GM12878 (cell line): ENCODE measurements around the gene OLFM1. TPM values are rescaled to one million over a fixed set of nuclear protein-coding genes. Genes with fewer than 3 reads are reported as not detected.

ENCODE experiments used
- ATAC-seq: fragments of 200-7000 bp; cut with Tn5 transposase; 3 replicates; pipeline ENCODE4 v1.9.1; 2020; ENCODE audit warnings: mild to moderate bottlenecking, moderate library complexity
- BruUV-seq: library from RNA; stranded (reverse); fragments of 400-500 nt; replicated peaks from 2 replicates; lab custom pipeline; 2021; lab: Mats Ljungman, UMichigan
- CTCF ChIA-PET: fragments of 300-600 bp; sonication (Branson Sonifier 250); formaldehyde crosslinking; extraction: SDS; loops from one replicate; lab custom pipeline; 2021; ENCODE audit warnings: inconsistent platforms; lab: Yijun Ruan, JAX
- POLR2A ChIA-PET: fragments of 350-600 bp; formaldehyde crosslinking; extraction: SDS; loops from one replicate; lab custom pipeline; 2021; ENCODE audit warnings: inconsistent platforms; lab: Charles Lee
- RAD21 ChIA-PET: fragments of 300-600 bp; sonication (Branson Sonifier 250); formaldehyde crosslinking; loops from one replicate; lab custom pipeline; 2023; ENCODE audit warnings: antibody characterized with exemption; ENCODE audit not compliant: unreplicated experiment; lab: Charles Lee
- SMC1A ChIA-PET: fragments of 300-600 bp; sonication (Branson Sonifier 250); formaldehyde crosslinking; loops from one replicate; lab custom pipeline; 2023; ENCODE audit not compliant: unreplicated experiment, uncharacterized antibody; lab: Charles Lee
- DNase-seq: peaks from one replicate; pipeline ENCODE4 v3.0.0-alpha.2; 2011; ENCODE audit warnings: low read depth, low spot score
- FAIRE-seq: peaks from 3 replicates; lab custom pipeline; 2011; peaks lifted over from hg19 to GRCh38; lab: Jason Lieb, UNC
- H2AFZ ChIP-seq: 2 replicates; pipeline ENCODE4 v1.6.0; 2011; ENCODE audit warnings: low read depth, low read length, control low read depth; ENCODE audit not compliant: control insufficient read depth
- H3K27ac ChIP-seq: 2 replicates; pipeline ENCODE4 v1.5.1; 2011; ENCODE audit warnings: control low read depth; ENCODE audit not compliant: control insufficient read depth, insufficient read depth
- H3K27me3 ChIP-seq, 2 experiments: replicated peaks in 1 of 2; 2 replicates each; pipeline versions ENCODE4 v1.6.0 to v1.6.1; 2011; ENCODE audit warnings: low read length in 1 of 2; ENCODE audit not compliant: control insufficient read depth in 2 of 2, insufficient read depth in 2 of 2
- H3K36me3 ChIP-seq, 2 experiments: 2 replicates each; pipeline ENCODE4 v1.5.1; 2011; ENCODE audit warnings: low read length in 1 of 2; ENCODE audit not compliant: control insufficient read depth in 2 of 2, insufficient read depth in 2 of 2
- H3K4me1 ChIP-seq: 2 replicates; pipeline ENCODE4 v1.6.1; 2011; ENCODE audit warnings: mild to moderate bottlenecking, low read length, moderate library complexity, mixed read lengths; ENCODE audit not compliant: control insufficient read depth, insufficient read depth
- H3K4me2 ChIP-seq: 2 replicates; pipeline ENCODE4 v1.6.0; 2011; ENCODE audit warnings: control low read depth; ENCODE audit not compliant: control insufficient read depth, insufficient read depth
- H3K4me3 ChIP-seq: fragments of 200-600 bp; sonication (generic); 2 replicates; pipeline ENCODE4 v1.5.1; 2016
- H3K79me2 ChIP-seq: 2 replicates; pipeline ENCODE4 v1.6.0; 2011; ENCODE audit warnings: low read length; ENCODE audit not compliant: control insufficient read depth, insufficient read depth
- H3K9ac ChIP-seq: 2 replicates; pipeline ENCODE4 v1.8.0; 2011; ENCODE audit warnings: low read length, control low read depth, mixed read lengths; ENCODE audit not compliant: control insufficient read depth, insufficient read depth
- H3K9me3 ChIP-seq: replicated peaks from 3 replicates; pipeline ENCODE4 v1.5.1; 2011; ENCODE audit warnings: mild to moderate bottlenecking, low read length; ENCODE audit not compliant: control insufficient read depth, insufficient read depth
- H4K20me1 ChIP-seq: 2 replicates; pipeline ENCODE4 v1.6.0; 2011; ENCODE audit not compliant: control insufficient read depth, insufficient read depth
- ATF2 ChIP-seq: IDR thresholded peaks from 2 replicates; pipeline ENCODE4 v1.6.1; 2012; ENCODE audit warnings: low read length, inconsistent platforms
- CHD2 ChIP-seq: IDR thresholded peaks from 2 replicates; pipeline ENCODE4 v1.6.1; 2011; ENCODE audit warnings: low read depth, low read length, improper control_type of control experiment, borderline replicate concordance
- CHD4 ChIP-seq: fragments of 200-600 bp; sonication (generic); IDR thresholded peaks from 2 replicates; pipeline ENCODE4 v1.6.1; 2016; ENCODE audit warnings: mild to moderate bottlenecking
- GATAD2B ChIP-seq: fragments of 450-650 bp; conservative IDR thresholded peaks from 2 replicates; pipeline ENCODE4 v1.6.1; 2017; ENCODE audit warnings: low read depth, mild to moderate bottlenecking, moderate library complexity
- HDGF ChIP-seq: fragments of 450-650 bp; IDR thresholded peaks from 2 replicates; pipeline ENCODE4 v1.6.1; 2016; ENCODE audit warnings: antibody characterized with exemption
- JUNB ChIP-seq: IDR thresholded peaks from 2 replicates; pipeline ENCODE4 v1.6.1; 2016; ENCODE audit warnings: antibody characterized with exemption, mild to moderate bottlenecking
- MAX ChIP-seq: IDR thresholded peaks from 2 replicates; pipeline ENCODE4 v1.6.1; 2012; ENCODE audit warnings: low read depth, low read length, improper control_type of control experiment
- NR2C2 ChIP-seq: IDR thresholded peaks from 2 replicates; pipeline ENCODE4 v1.6.1; 2011; ENCODE audit warnings: borderline replicate concordance, low read depth; ENCODE audit not compliant: control insufficient read depth, insufficient read length
- RB1 ChIP-seq: fragments of 450-650 bp; formaldehyde crosslinking; IDR thresholded peaks from 2 replicates; pipeline ENCODE4 v1.6.1; 2017; ENCODE audit warnings: mild to moderate bottlenecking, borderline replicate concordance
- SMC3 ChIP-seq: IDR thresholded peaks from 2 replicates; pipeline ENCODE4 v1.6.1; 2011; ENCODE audit warnings: low read length, improper control_type of control experiment, borderline replicate concordance
- STAT1 ChIP-seq: fragments of 450-650 bp; conservative IDR thresholded peaks from 2 replicates; pipeline ENCODE4 v1.6.1; 2014; ENCODE audit warnings: antibody characterized with exemption, mild to moderate bottlenecking
- SUPT20H ChIP-seq: IDR thresholded peaks from 2 replicates; pipeline ENCODE4 v1.6.1; 2011; ENCODE audit warnings: low read depth, mild to moderate bottlenecking, low read length, moderate library complexity, borderline replicate concordance; ENCODE audit not compliant: control insufficient read depth
- USF1 ChIP-seq: IDR thresholded peaks from 2 replicates; pipeline ENCODE4 v1.6.1; 2011; ENCODE audit warnings: borderline replicate concordance, low read depth, mild to moderate bottlenecking, moderate library complexity, mixed read lengths, low read length; ENCODE audit not compliant: insufficient read depth; ENCODE audit errors: extremely low read length
- YBX1 ChIP-seq: fragments of 450-650 bp; IDR thresholded peaks from 2 replicates; pipeline ENCODE4 v1.6.1; 2016; ENCODE audit warnings: antibody characterized with exemption
- ZBTB11 ChIP-seq: fragments of 450-650 bp; formaldehyde crosslinking; IDR thresholded peaks from 2 replicates; pipeline ENCODE4 v1.5.0; 2022; ENCODE audit warnings: mild to moderate bottlenecking, missing genetic modification characterization
- ZNF207 ChIP-seq: fragments of 450-650 bp; IDR thresholded peaks from 2 replicates; pipeline ENCODE4 v1.6.1; 2014; ENCODE audit warnings: antibody characterized with exemption, mild to moderate bottlenecking, borderline replicate concordance
- ZNF24 ChIP-seq: fragments of 450-650 bp; IDR thresholded peaks from 2 replicates; pipeline ENCODE4 v1.6.1; 2017; ENCODE audit warnings: antibody characterized with exemption, mild to moderate bottlenecking
- ZZZ3 ChIP-seq: IDR thresholded peaks from 2 replicates; pipeline ENCODE4 v1.6.1; 2011; ENCODE audit warnings: low read depth; ENCODE audit not compliant: control insufficient read depth, insufficient read length
- WGBS: methylation state at CpG from one replicate; pipeline ENCODE4 v1.1.6; 2016; ENCODE audit warnings: low lambda C conversion rate; ENCODE audit not compliant: insufficient replicate concordance, insufficient coverage; ENCODE audit errors: missing lambda C conversion rate; 5-methylcytosine and 5-hydroxymethylcytosine counted together
- in situ Hi-C: fragments of 300-500 bp; cut with MboI; formaldehyde crosslinking; loops from 9 replicates; pipeline ENCODE4 v1.14.3; 2018; ENCODE audit warnings: mixed read lengths
- intact Hi-C: fragments of 100-400 bp; cut with micrococcal nuclease; formaldehyde crosslinking; loops from one replicate; pipeline ENCODE4 v1.14.2; 2022; ENCODE audit not compliant: unreplicated experiment
- polyA plus RNA-seq, 11 experiments: library from polyadenylated mRNA; depleted of rRNA in 4 of 11; unstranded in 6 of 11; stranded (reverse) in 5 of 11; fragments of >200 nt; fragmentation: Nextera tagmentation in 4 of 11; fragmentation: Illumina TruSeq in 1 of 11; extraction: Ambion mirVana in 4 of 11; extraction: Trizol in 1 of 11; gene quantifications; 1 replicate in 1 of 11; 2 replicates in 10 of 11; pipeline versions ENCODE4 v1.2.1 to v1.2.3, GENCODE V29; 2011 to 2016; ENCODE audit warnings: inconsistent platforms in 2 of 11, missing spikeins in 2 of 11, low read depth in 1 of 11
- total RNA-seq, 4 experiments: library from RNA; depleted of rRNA in 3 of 4; stranded (reverse); fragments of >200 nt in 3 of 4; fragmentation: Illumina TruSeq in 1 of 4; extraction: Trizol in 1 of 4; gene quantifications; 2 replicates each; pipeline versions ENCODE4 v1.2.1 to v1.2.3, GENCODE V29; 2013 to 2021

The OLFM1 gene
- total and polyA plus RNA-seq, 10 of the 15 experiments (the other 5 are each of a cell fraction or from before 2014, with no cell fraction given): not detected

GRCh38 chr9:135148386-135148785 is 60.9 kb downstream of the OLFM1 start:
- intact Hi-C loops: no loop called here
- Histone ChIP-seq H4K20me1 (no peaks in the 10 kb centered on the region), H3K27ac (no peak overlapping the region), H3K4me2 (no peak overlapping the region), H3K9ac (no peak overlapping the region), H3K4me3 (no peak overlapping the region), H3K79me2 (no peaks in the 10 kb centered on the region), H3K27me3 (no peaks in the 10 kb centered on the region), H2AFZ (no peak overlapping the region), H3K9me3 (no peaks in the 10 kb centered on the region), H3K4me1 (no peaks in the 10 kb centered on the region), H3K36me3 (no peaks in the 10 kb centered on the region)
- DNase-seq: no peak
- no peak for FAIRE-seq
- no TSS peak for BruUV-seq
- TF ChIP-seq GATAD2B: no peak
- no peak for TF ChIP-seq CHD4
- no peak for TF ChIP-seq CHD2
- TF ChIP-seq USF1: no peak
- no peak for TF ChIP-seq RB1
- TF ChIP-seq SUPT20H: no peak
- no peak for TF ChIP-seq NR2C2
- no peak for TF ChIP-seq ZZZ3
- no peak for TF ChIP-seq ZNF24
- TF ChIP-seq JUNB: no peak
- TF ChIP-seq ATF2: no peak
- no peak for TF ChIP-seq HDGF
- TF ChIP-seq STAT1: no peak
- no peak for TF ChIP-seq YBX1
- no peak for TF ChIP-seq ZNF207
- TF ChIP-seq ZBTB11 (CRISPR knock-in tag): no peak
- TF ChIP-seq MAX: no peak
- no peak for TF ChIP-seq SMC3
- in situ Hi-C loops: no loop called here
- POLR2A ChIA-PET: no interaction called here
- RAD21 ChIA-PET: no interaction called here
- SMC1A ChIA-PET: no interaction called here
- WGBS: 8% methylated on average over 7 of the region's 7 CpGs
- CTCF ChIA-PET: no interaction called here
- no peak for ATAC-seq
